SW480 (cell line): Measurements from ENCODE around the gene NPSR1.
"Not testable (repeated sequence)": the region's sequence is repeated elsewhere in the genome, so short reads cannot be mapped to it uniquely, and the experiment has no call there.

ENCODE experiments used
- DNase-seq: peaks from one replicate; pipeline ENCODE4 v3.0.0-alpha.2; 2016; ENCODE audit warnings: low spot score

Gene NPSR1

GRCh38 chr7:34758111-34758601 lies 100.1 kb downstream of the NPSR1 start:
- DNase-seq: no peak

GRCh38 chr7:34759477-34760125 lies 101.6 kb downstream of the NPSR1 start:
- DNase-seq: peak; percentile 65

- no peak for DNase-seq
Observed at GRCh38 chr7:34760271-34760670, 102.3 kb downstream of the NPSR1 start.

GRCh38 chr7:34761206-34761605 lies 103.2 kb downstream of the NPSR1 start:
- DNase-seq: no peak

- no peak for DNase-seq
Observed at GRCh38 chr7:34761627-34762026, 103.6 kb downstream of the NPSR1 start.

- no peak for DNase-seq
Observed at GRCh38 chr7:34762764-34763163, 104.7 kb downstream of the NPSR1 start.

- no peak for DNase-seq
Observed at GRCh38 chr7:34772296-34772938, 114.4 kb downstream of the NPSR1 start.

- DNase-seq: no peak
Observed at GRCh38 chr7:34776748-34777358, 118.8 kb downstream of the NPSR1 start.

- no peak for DNase-seq
Observed at GRCh38 chr7:34780546-34780945, 122.5 kb downstream of the NPSR1 start.

GRCh38 chr7:34787586-34787985 lies 129.6 kb downstream of the NPSR1 start:
- DNase-seq: no peak

- DNase-seq: no peak
Observed at GRCh38 chr7:34806831-34807230, 148.8 kb downstream of the NPSR1 start.

GRCh38 chr7:34807548-34808340 lies 149.7 kb downstream of the NPSR1 start:
- DNase-seq: no peak

GRCh38 chr7:34814203-34814842 lies 156.3 kb downstream of the NPSR1 start:
- DNase-seq: not testable (repeated sequence)

GRCh38 chr7:34821932-34822558 lies 164.0 kb downstream of the NPSR1 start:
- DNase-seq: no peak

GRCh38 chr7:34823650-34824258 lies 165.7 kb downstream of the NPSR1 start:
- peak; percentile 53 for DNase-seq

GRCh38 chr7:34825221-34825620 lies 167.2 kb downstream of the NPSR1 start:
- DNase-seq: no peak

- no peak for DNase-seq
Observed at GRCh38 chr7:34830390-34830789, 172.4 kb downstream of the NPSR1 start.

GRCh38 chr7:34831436-34831835 lies 173.4 kb downstream of the NPSR1 start:
- DNase-seq: no peak

- no peak for DNase-seq
Observed at GRCh38 chr7:34832020-34832419, 174.0 kb downstream of the NPSR1 start.

GRCh38 chr7:34835901-34836600 lies 178.0 kb downstream of the NPSR1 start:
- DNase-seq: no peak
